Peyer's patch (tissue), 4 donors: ENCODE measurements around the gene SDS.

Source experiments
- POLR2A ChIP-seq, 2 donors: fragments of 450-650 bp; IDR thresholded peaks; one replicate each; pipeline ENCODE4 v1.5.1; 2017; ENCODE audit warnings: antibody characterized with exemption in 2 of 2, mild to moderate bottlenecking in 2 of 2, moderate library complexity in 2 of 2
- TF ChIP-seq, protein P1 (sequence below), 6 experiments: fragments of 450-650 bp in 4 of 6; fragments of 200-600 bp in 2 of 6; sonication (generic) in 1 of 6; IDR thresholded peaks; one replicate each; pipeline ENCODE4 v1.5.1; 2017 to 2019; ENCODE audit warnings: antibody characterized with exemption in 6 of 6, mild to moderate bottlenecking in 3 of 6, moderate library complexity in 1 of 6

GRCh38 chr12:113373969-113374368 lies 29.7 kb downstream of the SDS start:
- TF ChIP-seq, protein P1, sequence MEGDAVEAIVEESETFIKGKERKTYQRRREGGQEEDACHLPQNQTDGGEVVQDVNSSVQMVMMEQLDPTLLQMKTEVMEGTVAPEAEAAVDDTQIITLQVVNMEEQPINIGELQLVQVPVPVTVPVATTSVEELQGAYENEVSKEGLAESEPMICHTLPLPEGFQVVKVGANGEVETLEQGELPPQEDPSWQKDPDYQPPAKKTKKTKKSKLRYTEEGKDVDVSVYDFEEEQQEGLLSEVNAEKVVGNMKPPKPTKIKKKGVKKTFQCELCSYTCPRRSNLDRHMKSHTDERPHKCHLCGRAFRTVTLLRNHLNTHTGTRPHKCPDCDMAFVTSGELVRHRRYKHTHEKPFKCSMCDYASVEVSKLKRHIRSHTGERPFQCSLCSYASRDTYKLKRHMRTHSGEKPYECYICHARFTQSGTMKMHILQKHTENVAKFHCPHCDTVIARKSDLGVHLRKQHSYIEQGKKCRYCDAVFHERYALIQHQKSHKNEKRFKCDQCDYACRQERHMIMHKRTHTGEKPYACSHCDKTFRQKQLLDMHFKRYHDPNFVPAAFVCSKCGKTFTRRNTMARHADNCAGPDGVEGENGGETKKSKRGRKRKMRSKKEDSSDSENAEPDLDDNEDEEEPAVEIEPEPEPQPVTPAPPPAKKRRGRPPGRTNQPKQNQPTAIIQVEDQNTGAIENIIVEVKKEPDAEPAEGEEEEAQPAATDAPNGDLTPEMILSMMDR (IDR thresholded peaks at IDR 0.05) = no peak
- TF ChIP-seq POLR2A (IDR thresholded peaks at IDR 0.05) = no peak
